GM18511 (cell line): ENCODE data around the gene ADGRB3.
"Not testable (repeated sequence)": the region's sequence is repeated elsewhere in the genome, so short reads cannot be mapped to it uniquely, and the experiment has no call there.

Experiments used
- ATAC-seq: cut with Tn5 transposase; IDR thresholded peaks from one replicate; pipeline ENCODE4 v1.9.1; 2021; ENCODE audit warnings: mild to moderate bottlenecking, moderate library complexity; ENCODE audit not compliant: unreplicated experiment

ADGRB3 gene

DNA sequence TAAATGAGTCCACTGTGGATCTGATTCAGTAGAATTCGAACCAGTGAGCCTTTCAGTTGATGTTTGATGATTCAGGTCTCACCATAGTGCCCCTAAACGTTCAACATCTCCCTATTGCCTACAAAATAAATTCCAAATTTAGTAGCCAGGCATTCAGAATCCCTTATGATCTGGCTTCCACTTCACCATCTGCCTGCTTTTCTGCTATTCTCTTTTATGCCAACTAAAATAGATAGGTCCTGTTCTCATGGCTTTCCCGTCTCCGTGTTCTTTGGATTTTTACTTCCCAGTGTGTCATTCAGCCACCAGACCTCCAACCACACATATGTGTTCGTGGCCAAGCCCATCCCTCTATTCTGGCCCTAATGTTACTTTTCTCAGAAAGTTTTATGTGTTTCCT, 751.3 kb downstream of the ADGRB3 start:
- ATAC-seq, result no peak

GRCh38 chr6:69390125-69390524, 755.0 kb downstream of the ADGRB3 start:
- no peak for ATAC-seq

DNA sequence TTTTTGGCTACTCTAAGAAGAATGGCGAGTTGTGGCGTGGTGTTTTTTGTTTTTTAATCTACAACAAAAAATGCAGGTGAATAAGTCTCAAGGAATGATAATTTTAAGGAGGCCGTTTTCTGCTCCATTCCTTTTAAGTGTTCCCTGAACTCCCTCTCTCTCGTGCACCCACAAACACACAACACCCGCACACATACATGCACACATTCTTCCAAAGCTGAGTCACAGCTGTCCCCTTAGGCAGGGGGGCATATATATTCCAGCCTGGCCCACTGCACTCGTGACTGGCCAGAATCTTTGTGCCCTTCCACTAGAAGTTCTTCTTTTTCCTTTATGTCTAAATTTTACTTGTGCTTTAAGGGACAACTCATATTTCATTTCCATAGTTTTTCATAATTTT, 756.0 kb downstream of the ADGRB3 start:
- no peak for ATAC-seq

- no peak for ATAC-seq
These were observed 757.7 kb downstream of the ADGRB3 start for GRCh38 chr6:69392745-69393144.

DNA sequence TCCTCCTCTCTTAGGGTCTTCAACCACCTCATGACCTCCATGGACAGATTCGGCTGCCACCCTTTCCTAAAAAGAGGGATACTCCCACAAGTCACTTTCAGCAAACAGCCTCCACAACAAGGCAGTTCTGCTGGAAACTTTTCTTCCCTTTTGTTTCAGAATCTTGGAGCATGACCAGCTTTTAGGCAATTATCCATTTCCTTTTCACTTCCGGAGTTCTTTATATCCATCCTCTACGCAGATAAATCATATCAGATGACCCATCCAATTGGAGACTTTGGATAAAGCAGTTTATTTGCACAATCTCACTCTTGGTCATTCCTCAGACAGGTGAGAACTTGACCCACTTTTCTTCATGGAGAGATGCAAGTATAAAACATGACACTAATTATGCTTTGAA, 763.2 kb downstream of the ADGRB3 start:
- ATAC-seq, result no peak

DNA sequence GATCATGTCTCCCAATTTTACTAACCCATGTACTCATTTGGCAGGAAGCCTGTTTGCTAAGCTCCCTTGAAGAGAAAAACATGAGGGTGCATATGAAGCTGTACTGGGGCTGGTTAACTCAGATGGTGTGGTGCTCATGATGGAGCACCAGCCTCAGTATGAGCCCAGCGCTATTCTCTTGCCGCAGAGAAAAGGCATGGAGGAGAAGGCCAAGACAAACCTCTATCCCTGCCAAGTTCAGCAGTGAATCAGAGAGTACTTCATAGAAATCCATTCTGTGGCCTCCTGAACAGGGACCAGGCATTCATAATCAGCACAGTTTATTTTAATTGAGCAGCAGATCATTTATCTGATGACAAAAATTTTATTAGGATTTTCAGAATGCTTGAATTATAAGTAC, 763.6 kb downstream of the ADGRB3 start:
- no peak for ATAC-seq

GRCh38 chr6:69408886-69409285, 773.8 kb downstream of the ADGRB3 start:
- no peak for ATAC-seq

DNA sequence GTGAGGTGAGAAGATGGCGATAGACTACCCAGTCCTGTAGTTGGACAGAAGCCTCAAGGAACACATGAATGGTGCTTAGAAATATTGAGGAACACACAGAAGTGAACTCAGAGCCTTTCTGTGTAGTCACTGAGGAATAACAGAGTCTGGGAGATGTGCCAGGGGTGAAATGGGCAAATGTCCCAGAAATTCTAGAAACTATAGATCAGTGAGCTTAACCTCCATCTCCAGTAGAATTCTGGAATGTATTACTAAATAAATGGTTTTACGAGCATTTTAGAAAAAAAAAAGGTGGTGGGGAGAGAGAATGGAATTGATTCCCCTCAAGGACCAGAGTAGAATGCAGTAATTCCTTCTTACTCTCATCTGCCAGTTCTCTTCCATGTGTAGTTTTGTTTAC, 781.7 kb downstream of the ADGRB3 start:
- no peak for ATAC-seq

DNA sequence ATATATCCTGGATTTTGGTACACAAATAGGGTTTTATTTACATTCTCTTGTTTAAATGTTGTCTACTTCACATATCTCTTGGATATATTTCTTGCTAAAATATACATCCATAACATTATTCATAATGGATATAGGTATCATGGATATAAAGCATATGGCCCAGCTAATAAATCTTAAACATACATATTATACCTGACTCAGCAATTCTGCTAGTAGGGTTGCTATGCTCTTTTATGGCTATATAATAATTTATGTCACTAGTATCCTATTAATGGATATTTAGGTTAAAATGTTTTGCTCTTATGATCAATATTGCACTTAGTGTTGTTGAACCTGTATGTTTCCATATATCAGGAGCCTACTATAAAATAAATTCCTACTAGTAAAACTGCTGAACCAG, 786.2 kb downstream of the ADGRB3 start:
- no peak for ATAC-seq

DNA sequence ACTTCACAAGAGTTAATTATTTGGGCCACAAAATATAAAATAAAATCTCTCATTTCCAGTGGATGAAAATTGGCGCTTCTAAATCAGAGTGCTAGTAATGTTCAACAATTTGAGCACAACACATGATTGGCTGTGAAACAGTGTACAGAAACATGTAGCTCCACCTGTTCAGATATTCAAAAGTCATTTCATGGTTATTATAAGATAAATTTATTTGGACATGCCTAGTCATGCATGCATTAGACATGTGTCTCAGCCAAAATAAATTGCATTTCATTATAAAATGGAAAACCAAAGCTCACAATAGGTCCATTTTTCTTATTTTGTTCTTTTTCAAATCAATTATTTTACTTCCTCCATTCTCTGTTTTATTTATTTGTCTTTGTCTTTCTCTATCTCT, 786.9 kb downstream of the ADGRB3 start:
- no peak for ATAC-seq

DNA sequence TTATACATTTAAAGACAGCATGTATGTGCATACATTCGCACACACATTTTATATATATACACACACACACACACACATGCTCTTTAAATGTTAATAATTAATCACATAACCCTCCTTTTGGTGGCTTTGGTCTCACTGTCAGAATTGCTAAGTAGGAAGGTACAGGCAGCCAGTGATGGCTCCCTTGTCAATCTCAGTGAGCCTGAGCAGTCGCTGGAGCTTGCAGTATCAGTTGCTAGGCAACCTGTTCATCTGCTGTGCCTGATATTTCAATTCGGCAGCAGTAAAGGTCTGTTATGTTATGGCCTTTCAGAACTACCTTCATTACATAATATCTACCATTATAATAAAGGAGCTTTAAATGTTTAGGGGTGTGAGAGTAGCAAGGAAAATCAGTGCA, 787.4 kb downstream of the ADGRB3 start:
- ATAC-seq, result no peak

GRCh38 chr6:69423785-69424184, 788.7 kb downstream of the ADGRB3 start:
- ATAC-seq, result no peak

GRCh38 chr6:69424581-69424980, 789.5 kb downstream of the ADGRB3 start:
- no peak for ATAC-seq

GRCh38 chr6:69427882-69428281, 792.8 kb downstream of the ADGRB3 start:
- ATAC-seq, result no peak

DNA sequence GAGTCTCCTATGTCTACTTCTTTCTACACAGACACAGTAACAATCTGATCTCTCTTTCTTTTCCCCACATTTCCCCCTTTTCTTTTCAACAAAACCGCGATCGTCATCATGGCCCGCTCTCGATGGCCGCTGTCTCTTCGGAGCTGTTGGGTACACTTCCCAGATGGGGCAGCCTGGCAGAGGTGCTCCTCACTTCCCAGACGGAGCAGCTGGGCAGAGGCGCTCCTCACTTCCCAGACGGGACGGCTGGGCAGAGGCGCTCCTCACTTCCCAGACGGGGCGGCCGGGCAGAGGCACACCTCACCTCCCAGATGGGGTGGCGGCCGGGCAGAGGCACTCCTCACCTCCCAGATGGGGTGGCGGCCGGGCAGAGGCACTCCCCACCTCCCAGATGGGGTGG, 797.1 kb downstream of the ADGRB3 start:
- not testable (repeated sequence) for ATAC-seq

DNA sequence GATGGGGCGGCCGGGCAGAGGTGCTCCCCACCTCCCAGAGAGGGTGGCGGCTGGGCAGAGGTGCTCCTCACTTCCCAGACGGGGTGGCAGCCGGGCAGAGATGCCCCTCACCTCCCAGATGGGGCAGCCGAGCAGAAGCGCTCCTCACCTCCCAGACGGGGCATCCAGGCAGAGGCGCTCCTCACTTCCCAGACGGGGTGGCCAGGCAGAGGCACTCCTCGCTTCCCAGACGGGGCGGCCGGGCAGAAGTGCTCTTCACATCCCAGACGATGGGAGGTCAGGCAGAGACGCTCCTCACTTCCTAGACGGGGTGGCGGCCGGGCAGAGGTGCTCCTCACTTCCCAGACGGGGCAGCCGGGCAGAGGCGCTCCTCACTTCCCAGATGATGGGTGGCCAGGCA, 798.0 kb downstream of the ADGRB3 start:
- not testable (repeated sequence) for ATAC-seq

DNA sequence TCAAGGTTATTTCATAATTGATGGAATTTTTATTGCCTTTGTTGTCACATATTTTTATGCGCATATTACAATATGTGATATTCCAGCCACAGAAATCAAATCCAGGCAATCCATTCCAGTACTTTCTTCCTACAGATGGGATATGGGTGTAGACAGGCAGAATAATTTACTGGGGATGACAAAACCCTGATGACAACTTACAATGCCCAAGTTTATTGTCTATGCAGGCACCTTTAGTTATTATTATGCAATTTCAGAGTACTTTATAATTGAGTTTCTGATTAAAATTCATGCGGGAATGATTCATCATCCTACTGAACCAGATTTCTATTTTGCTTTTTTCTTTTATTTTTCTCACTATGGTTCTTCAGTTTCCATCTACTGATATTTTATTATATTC, 803.0 kb downstream of the ADGRB3 start:
- no peak for ATAC-seq
